ENCODE results near the gene ZNF554.

DNA sequence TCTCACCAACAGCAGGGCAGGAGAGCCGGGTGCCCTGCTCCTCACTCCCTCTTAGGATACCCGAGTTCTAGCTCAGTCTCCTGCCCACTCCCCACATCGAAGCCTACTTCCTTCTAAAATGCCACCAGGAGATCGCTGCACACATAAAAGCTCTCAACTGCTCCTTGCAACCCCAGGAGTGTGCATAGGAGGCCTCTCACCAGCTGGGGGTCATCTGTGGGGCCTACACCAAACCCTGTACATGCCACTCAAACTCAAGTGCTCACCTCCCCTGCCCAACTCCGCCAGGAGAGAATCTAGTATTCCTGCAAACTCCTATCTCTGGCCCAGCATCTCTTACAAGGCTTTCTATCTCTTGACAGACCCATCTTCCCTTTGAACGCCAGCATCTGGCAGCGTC lies 39.4 kb upstream of the ZNF554 start:
- TF ChIP-seq, protein P1, sequence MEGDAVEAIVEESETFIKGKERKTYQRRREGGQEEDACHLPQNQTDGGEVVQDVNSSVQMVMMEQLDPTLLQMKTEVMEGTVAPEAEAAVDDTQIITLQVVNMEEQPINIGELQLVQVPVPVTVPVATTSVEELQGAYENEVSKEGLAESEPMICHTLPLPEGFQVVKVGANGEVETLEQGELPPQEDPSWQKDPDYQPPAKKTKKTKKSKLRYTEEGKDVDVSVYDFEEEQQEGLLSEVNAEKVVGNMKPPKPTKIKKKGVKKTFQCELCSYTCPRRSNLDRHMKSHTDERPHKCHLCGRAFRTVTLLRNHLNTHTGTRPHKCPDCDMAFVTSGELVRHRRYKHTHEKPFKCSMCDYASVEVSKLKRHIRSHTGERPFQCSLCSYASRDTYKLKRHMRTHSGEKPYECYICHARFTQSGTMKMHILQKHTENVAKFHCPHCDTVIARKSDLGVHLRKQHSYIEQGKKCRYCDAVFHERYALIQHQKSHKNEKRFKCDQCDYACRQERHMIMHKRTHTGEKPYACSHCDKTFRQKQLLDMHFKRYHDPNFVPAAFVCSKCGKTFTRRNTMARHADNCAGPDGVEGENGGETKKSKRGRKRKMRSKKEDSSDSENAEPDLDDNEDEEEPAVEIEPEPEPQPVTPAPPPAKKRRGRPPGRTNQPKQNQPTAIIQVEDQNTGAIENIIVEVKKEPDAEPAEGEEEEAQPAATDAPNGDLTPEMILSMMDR (IDR thresholded peaks at IDR 0.05) = no peak
- TF ChIP-seq POLR2A (IDR thresholded peaks at IDR 0.05) = no peak
